Endothelial cell of umbilical vein (primary cell): ENCODE results near the gene ATP11C. TPM values are rescaled to one million over a fixed set of nuclear protein-coding genes. Genes with fewer than 3 reads are reported as not detected.
A peak's percentile ranks its signal among the peaks of the same experiment; 100 is the strongest.

Source experiments
- BruUV-seq: library from RNA; stranded (reverse); fragments of 400-500 nt; replicated peaks from 2 replicates; lab custom pipeline; 2021; lab: Mats Ljungman, UMichigan
- CTCF ChIA-PET: fragments of 300-600, 350-600 bp; sonication (Branson Sonifier 250); formaldehyde crosslinking; loops from one replicate; lab custom pipeline; 2021; ENCODE audit warnings: antibody characterized with exemption, inconsistent platforms; lab: Charles Lee
- POLR2A ChIA-PET: fragments of 300-600, 350-600 bp; sonication (Branson Sonifier 250); formaldehyde crosslinking; loops from one replicate; lab custom pipeline; 2021; ENCODE audit warnings: antibody characterized with exemption, inconsistent platforms; lab: Charles Lee
- DNase-seq: peaks from one replicate; pipeline ENCODE4 v3.0.0-alpha.2; 2011; ENCODE audit warnings: low read depth, low spot score
- FAIRE-seq: peaks from 2 replicates; lab custom pipeline; 2011; peaks lifted over from hg19 to GRCh38; lab: Jason Lieb, UNC
- H2AFZ ChIP-seq: 2 replicates; pipeline ENCODE4 v1.6.0; 2012; ENCODE audit warnings: low read depth, low read length, control low read depth, inconsistent platforms
- H3K27ac ChIP-seq: 2 replicates; pipeline ENCODE4 v1.5.1; 2011; ENCODE audit warnings: low read depth, mild to moderate bottlenecking, control low read depth, low read length, moderate library complexity; ENCODE audit not compliant: insufficient read depth
- H3K27me3 ChIP-seq, 2 experiments: 2 replicates each; pipeline versions ENCODE4 v1.6.0 to v1.6.1; 2011; ENCODE audit warnings: low read length in 2 of 2, mixed read lengths in 1 of 2; ENCODE audit not compliant: control insufficient read depth in 2 of 2, insufficient read depth in 2 of 2
- H3K36me3 ChIP-seq, 2 experiments: 2 replicates in 1 of 2; 3 replicates in 1 of 2; pipeline ENCODE4 v1.5.1; 2011; ENCODE audit warnings: low read length in 2 of 2, mild to moderate bottlenecking in 1 of 2, moderate library complexity in 1 of 2; ENCODE audit not compliant: control insufficient read depth in 2 of 2, insufficient read depth in 2 of 2; ENCODE audit errors: extremely low read depth in 1 of 2
- H3K4me1 ChIP-seq: 3 replicates; pipeline ENCODE4 v1.5.1; 2011; ENCODE audit warnings: mild to moderate bottlenecking, low read length; ENCODE audit not compliant: control insufficient read depth, insufficient read depth; ENCODE audit errors: extremely low read depth
- H3K4me2 ChIP-seq: 2 replicates; pipeline ENCODE4 v1.6.1; 2011; ENCODE audit warnings: low read length, control low read depth, mixed read lengths; ENCODE audit not compliant: insufficient read depth
- H3K4me3 ChIP-seq, 3 experiments: fragments of 200-600 bp in 1 of 3; sonication (generic), shearing (Covaris generic) in 1 of 3; replicated peaks in 1 of 3; 2 replicates each; pipeline ENCODE4 v1.5.1; 2011 to 2016; ENCODE audit warnings: control low read depth in 3 of 3, low read length in 3 of 3, mild to moderate bottlenecking in 2 of 3, inconsistent platforms in 1 of 3, low read depth in 1 of 3, moderate library complexity in 1 of 3; ENCODE audit not compliant: insufficient read depth in 1 of 3
- H3K79me2 ChIP-seq: 2 replicates; pipeline ENCODE4 v1.6.0; 2012; ENCODE audit warnings: low read length, inconsistent platforms; ENCODE audit not compliant: control insufficient read depth, insufficient read depth
- H3K9ac ChIP-seq: replicated peaks from 2 replicates; pipeline ENCODE3; 2011; ENCODE audit warnings: low read length, control low read depth; ENCODE audit not compliant: insufficient read depth; ENCODE audit errors: extremely low read depth
- H3K9me1 ChIP-seq: replicated peaks from 3 replicates; pipeline ENCODE4 v1.6.0; 2011; ENCODE audit warnings: mild to moderate bottlenecking, low read length; ENCODE audit not compliant: control insufficient read depth, insufficient read depth; ENCODE audit errors: extremely low read depth
- H3K9me3 ChIP-seq: replicated peaks from 2 replicates; pipeline ENCODE4 v1.5.1; 2012; ENCODE audit warnings: low read length, inconsistent platforms; ENCODE audit not compliant: control insufficient read depth, insufficient read depth
- H4K20me1 ChIP-seq: replicated peaks from 2 replicates; pipeline ENCODE3; 2011; ENCODE audit warnings: mild to moderate bottlenecking, low read length; ENCODE audit not compliant: control insufficient read depth, insufficient read depth; ENCODE audit errors: extremely low read depth
- CTCF ChIP-seq, 2 donors: IDR thresholded peaks; 1 replicate in 1 of 2; 2 replicates in 1 of 2; pipeline ENCODE4 v1.5.1; 2011; ENCODE audit warnings: low read length in 2 of 2, mild to moderate bottlenecking in 2 of 2, moderate library complexity in 2 of 2, control low read depth in 1 of 2, inconsistent platforms in 1 of 2, low read depth in 1 of 2; ENCODE audit not compliant: insufficient read depth in 1 of 2; ENCODE audit errors: extremely low read depth in 1 of 2
- EZH2 ChIP-seq: IDR thresholded peaks from 2 replicates; pipeline ENCODE4 v1.6.1; 2012; ENCODE audit warnings: borderline replicate concordance, low read depth, mild to moderate bottlenecking, moderate library complexity, low read length, inconsistent platforms; ENCODE audit not compliant: severe bottlenecking
- FOS ChIP-seq: IDR thresholded peaks from 2 replicates; pipeline ENCODE4 v1.6.1; 2011; ENCODE audit warnings: mild to moderate bottlenecking, low read length, moderate library complexity, borderline replicate concordance; ENCODE audit not compliant: insufficient read depth
- GATA2 ChIP-seq: IDR thresholded peaks from 2 replicates; pipeline ENCODE4 v1.7.0; 2011; ENCODE audit warnings: low read depth, mild to moderate bottlenecking, moderate library complexity, mixed read lengths, low read length; ENCODE audit not compliant: insufficient read length, insufficient read depth
- JUN ChIP-seq: IDR thresholded peaks from 2 replicates; pipeline ENCODE4 v1.6.1; 2011; ENCODE audit warnings: borderline replicate concordance, low read depth; ENCODE audit not compliant: insufficient read length, insufficient read depth
- MAX ChIP-seq: IDR thresholded peaks from 2 replicates; pipeline ENCODE4 v1.6.1; 2011; ENCODE audit not compliant: insufficient read depth, insufficient read length
- MYC ChIP-seq: IDR thresholded peaks from one replicate; pipeline ENCODE4 v1.6.1; 2011; ENCODE audit warnings: mild to moderate bottlenecking, low read depth, low read length
- POLR2A ChIP-seq: IDR thresholded peaks from 2 replicates; pipeline ENCODE4 v1.6.1; 2012; ENCODE audit warnings: low read depth, mild to moderate bottlenecking, control low read depth, low read length
- POLR2AphosphoS5 ChIP-seq: IDR thresholded peaks from 2 replicates; pipeline ENCODE4 v1.6.1; 2012; ENCODE audit warnings: low read depth, mild to moderate bottlenecking, control low read depth, low read length, moderate library complexity; ENCODE audit not compliant: insufficient read depth
- dilution Hi-C: fragments of 300-500 bp; cut with MboI; formaldehyde crosslinking; loops from one replicate; pipeline ENCODE4 v1.15.0; 2019; ENCODE audit warnings: low sequenced_read_pairs; ENCODE audit not compliant: extremely low pct_ligation_motif_present
- intact Hi-C: fragments of 100-400 bp; cut with micrococcal nuclease; formaldehyde crosslinking; loops from one replicate; pipeline ENCODE4 v1.10.0; 2022
- polyA plus RNA-seq, 4 experiments: library from polyadenylated mRNA; depleted of rRNA in 3 of 4; stranded (reverse) in 3 of 4; unstranded in 1 of 4; fragments of >200 nt; gene quantifications; 2 replicates each; pipeline versions ENCODE4 v1.2.1 to v1.2.3, GENCODE V29; 2011 to 2012; ENCODE audit warnings: missing spikeins in 1 of 4
- total RNA-seq: library from RNA; stranded (reverse); gene quantifications from 2 replicates; pipeline ENCODE4 v1.2.3, GENCODE V29; 2021

ATP11C gene
- total and polyA plus RNA-seq, 2 donors (not counting 3 experiments of a cell fraction or from before 2014, with no cell fraction given), result 9.1 to 31.8 TPM

- no peaks in the 10 kb centered on the region for H3K79me2 ChIP-seq
- no peak overlapping the region for H2AFZ ChIP-seq
- H3K27ac ChIP-seq, result peak overlapping the region; percentile 63
- TF ChIP-seq JUN (peak; percentile 6), POLR2A (no peak), POLR2AphosphoS5 (no peak), FOS (peak; percentile 27)
- FAIRE-seq (no peak), DNase-seq (peak; percentile 53)
- peaks cover 20% of the 10 kb centered on the region for H3K4me1 ChIP-seq
- H3K4me2 ChIP-seq, result peak overlapping the region; percentile 55
- no peaks in the 10 kb centered on the region for H3K36me3 ChIP-seq
- no peak overlapping the region for H3K4me3 ChIP-seq
- H3K9me1 ChIP-seq, result no peaks in the 10 kb centered on the region
- intact Hi-C loops (loop anchor here (2.0 to 10.0 kb wide), 2 partner anchors 18 to 196 kb away; partner anchors contain the start of gene ATP11C), dilution Hi-C loops (no loop called here)
- H3K27me3 ChIP-seq, result no peaks in the 10 kb centered on the region
- BruUV-seq, result no TSS peak
- no peak overlapping the region for H3K9ac ChIP-seq
- ChIA-PET POLR2A (no interaction called here), CTCF (no interaction called here)
- no peaks in the 10 kb centered on the region for H3K9me3 ChIP-seq
- no peaks in the 10 kb centered on the region for H4K20me1 ChIP-seq
Measured at GRCh38 chrX:139738581-139738980, 194.3 kb downstream of the ATP11C start.

- no peak overlapping the region for H3K9ac ChIP-seq
- H4K20me1 ChIP-seq, result no peaks in the 10 kb centered on the region
- FAIRE-seq (no peak), DNase-seq (no peak)
- peaks cover 20% of the 10 kb centered on the region for H3K4me1 ChIP-seq
- BruUV-seq, result no TSS peak
- H3K27ac ChIP-seq, result no peak overlapping the region
- ChIA-PET CTCF (no interaction called here), POLR2A (no interaction called here)
- dilution Hi-C loops (no loop called here), intact Hi-C loops (loop anchor here (10.0 kb wide), 1 partner anchor 199 kb away; the partner anchor contains the start of gene ATP11C)
- no peaks in the 10 kb centered on the region for H3K36me3 ChIP-seq
- TF ChIP-seq MAX (no peak), MYC (no peak), POLR2A (no peak), POLR2AphosphoS5 (no peak), CTCF (IDR thresholded peaks at IDR 0.05; ENCODE audit: extremely low read depth in 1 of 2, insufficient read depth in 1 of 2, low read depth in 1 of 2, low read length in 2 of 2) (no peak), FOS (no peak), EZH2 (no peak), JUN (no peak), GATA2 (no peak)
- no peaks in the 10 kb centered on the region for H3K27me3 ChIP-seq
- H3K4me3 ChIP-seq, result no peak overlapping the region
- no peak overlapping the region for H3K4me2 ChIP-seq
- H3K79me2 ChIP-seq, result no peaks in the 10 kb centered on the region
- no peaks in the 10 kb centered on the region for H3K9me1 ChIP-seq
- H3K9me3 ChIP-seq, result no peaks in the 10 kb centered on the region
- no peak overlapping the region for H2AFZ ChIP-seq
Measured at GRCh38 chrX:139736151-139736550, 196.7 kb downstream of the ATP11C start.
